Measurements from ENCODE around the gene SYT12. TPM values are rescaled to one million over a fixed set of nuclear protein-coding genes. Genes with fewer than 3 reads are reported as not detected.

Gene SYT12
- total and polyA plus RNA-seq, 2 of the 8 experiments (the other 6 are each of a cell fraction or from before 2014, with no cell fraction given) = 1.4 to 3.3 TPM

GRCh38 chr11:67072295-67072694, 49.4 kb downstream of the SYT12 start (continued):
- TF ChIP-seq, protein P1, sequence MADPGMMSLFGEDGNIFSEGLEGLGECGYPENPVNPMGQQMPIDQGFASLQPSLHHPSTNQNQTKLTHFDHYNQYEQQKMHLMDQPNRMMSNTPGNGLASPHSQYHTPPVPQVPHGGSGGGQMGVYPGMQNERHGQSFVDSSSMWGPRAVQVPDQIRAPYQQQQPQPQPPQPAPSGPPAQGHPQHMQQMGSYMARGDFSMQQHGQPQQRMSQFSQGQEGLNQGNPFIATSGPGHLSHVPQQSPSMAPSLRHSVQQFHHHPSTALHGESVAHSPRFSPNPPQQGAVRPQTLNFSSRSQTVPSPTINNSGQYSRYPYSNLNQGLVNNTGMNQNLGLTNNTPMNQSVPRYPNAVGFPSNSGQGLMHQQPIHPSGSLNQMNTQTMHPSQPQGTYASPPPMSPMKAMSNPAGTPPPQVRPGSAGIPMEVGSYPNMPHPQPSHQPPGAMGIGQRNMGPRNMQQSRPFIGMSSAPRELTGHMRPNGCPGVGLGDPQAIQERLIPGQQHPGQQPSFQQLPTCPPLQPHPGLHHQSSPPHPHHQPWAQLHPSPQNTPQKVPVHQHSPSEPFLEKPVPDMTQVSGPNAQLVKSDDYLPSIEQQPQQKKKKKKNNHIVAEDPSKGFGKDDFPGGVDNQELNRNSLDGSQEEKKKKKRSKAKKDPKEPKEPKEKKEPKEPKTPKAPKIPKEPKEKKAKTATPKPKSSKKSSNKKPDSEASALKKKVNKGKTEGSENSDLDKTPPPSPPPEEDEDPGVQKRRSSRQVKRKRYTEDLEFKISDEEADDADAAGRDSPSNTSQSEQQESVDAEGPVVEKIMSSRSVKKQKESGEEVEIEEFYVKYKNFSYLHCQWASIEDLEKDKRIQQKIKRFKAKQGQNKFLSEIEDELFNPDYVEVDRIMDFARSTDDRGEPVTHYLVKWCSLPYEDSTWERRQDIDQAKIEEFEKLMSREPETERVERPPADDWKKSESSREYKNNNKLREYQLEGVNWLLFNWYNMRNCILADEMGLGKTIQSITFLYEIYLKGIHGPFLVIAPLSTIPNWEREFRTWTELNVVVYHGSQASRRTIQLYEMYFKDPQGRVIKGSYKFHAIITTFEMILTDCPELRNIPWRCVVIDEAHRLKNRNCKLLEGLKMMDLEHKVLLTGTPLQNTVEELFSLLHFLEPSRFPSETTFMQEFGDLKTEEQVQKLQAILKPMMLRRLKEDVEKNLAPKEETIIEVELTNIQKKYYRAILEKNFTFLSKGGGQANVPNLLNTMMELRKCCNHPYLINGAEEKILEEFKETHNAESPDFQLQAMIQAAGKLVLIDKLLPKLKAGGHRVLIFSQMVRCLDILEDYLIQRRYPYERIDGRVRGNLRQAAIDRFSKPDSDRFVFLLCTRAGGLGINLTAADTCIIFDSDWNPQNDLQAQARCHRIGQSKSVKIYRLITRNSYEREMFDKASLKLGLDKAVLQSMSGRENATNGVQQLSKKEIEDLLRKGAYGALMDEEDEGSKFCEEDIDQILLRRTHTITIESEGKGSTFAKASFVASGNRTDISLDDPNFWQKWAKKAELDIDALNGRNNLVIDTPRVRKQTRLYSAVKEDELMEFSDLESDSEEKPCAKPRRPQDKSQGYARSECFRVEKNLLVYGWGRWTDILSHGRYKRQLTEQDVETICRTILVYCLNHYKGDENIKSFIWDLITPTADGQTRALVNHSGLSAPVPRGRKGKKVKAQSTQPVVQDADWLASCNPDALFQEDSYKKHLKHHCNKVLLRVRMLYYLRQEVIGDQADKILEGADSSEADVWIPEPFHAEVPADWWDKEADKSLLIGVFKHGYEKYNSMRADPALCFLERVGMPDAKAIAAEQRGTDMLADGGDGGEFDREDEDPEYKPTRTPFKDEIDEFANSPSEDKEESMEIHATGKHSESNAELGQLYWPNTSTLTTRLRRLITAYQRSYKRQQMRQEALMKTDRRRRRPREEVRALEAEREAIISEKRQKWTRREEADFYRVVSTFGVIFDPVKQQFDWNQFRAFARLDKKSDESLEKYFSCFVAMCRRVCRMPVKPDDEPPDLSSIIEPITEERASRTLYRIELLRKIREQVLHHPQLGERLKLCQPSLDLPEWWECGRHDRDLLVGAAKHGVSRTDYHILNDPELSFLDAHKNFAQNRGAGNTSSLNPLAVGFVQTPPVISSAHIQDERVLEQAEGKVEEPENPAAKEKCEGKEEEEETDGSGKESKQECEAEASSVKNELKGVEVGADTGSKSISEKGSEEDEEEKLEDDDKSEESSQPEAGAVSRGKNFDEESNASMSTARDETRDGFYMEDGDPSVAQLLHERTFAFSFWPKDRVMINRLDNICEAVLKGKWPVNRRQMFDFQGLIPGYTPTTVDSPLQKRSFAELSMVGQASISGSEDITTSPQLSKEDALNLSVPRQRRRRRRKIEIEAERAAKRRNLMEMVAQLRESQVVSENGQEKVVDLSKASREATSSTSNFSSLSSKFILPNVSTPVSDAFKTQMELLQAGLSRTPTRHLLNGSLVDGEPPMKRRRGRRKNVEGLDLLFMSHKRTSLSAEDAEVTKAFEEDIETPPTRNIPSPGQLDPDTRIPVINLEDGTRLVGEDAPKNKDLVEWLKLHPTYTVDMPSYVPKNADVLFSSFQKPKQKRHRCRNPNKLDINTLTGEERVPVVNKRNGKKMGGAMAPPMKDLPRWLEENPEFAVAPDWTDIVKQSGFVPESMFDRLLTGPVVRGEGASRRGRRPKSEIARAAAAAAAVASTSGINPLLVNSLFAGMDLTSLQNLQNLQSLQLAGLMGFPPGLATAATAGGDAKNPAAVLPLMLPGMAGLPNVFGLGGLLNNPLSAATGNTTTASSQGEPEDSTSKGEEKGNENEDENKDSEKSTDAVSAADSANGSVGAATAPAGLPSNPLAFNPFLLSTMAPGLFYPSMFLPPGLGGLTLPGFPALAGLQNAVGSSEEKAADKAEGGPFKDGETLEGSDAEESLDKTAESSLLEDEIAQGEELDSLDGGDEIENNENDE (IDR thresholded peaks at IDR 0.05; ENCODE audit: insufficient replicate concordance, low read length) = no peak
- TF ChIP-seq GTF2F1 (IDR thresholded peaks at IDR 0.05; ENCODE audit: borderline replicate concordance, low read depth, low read length) (no peak), SP1 (IDR thresholded peaks at IDR 0.05; ENCODE audit: low read depth, low read length) (no peak), CTBP2 (IDR thresholded peaks at IDR 0.05; ENCODE audit: borderline replicate concordance, insufficient read depth, insufficient read length, low read length) (no peak), EP300 (IDR thresholded peaks at IDR 0.05; ENCODE audit: borderline replicate concordance in 1 of 2, low read depth in 2 of 2, low read length in 2 of 2) (no peak), RXRA (IDR thresholded peaks at IDR 0.05; ENCODE audit: insufficient read depth, low read depth, low read length) (no peak), NRF1 (IDR thresholded peaks at IDR 0.05; ENCODE audit: low read depth, low read length) (no peak), YY1 (IDR thresholded peaks at IDR 0.05; ENCODE audit: low read depth, low read length) (no peak), POLR2AphosphoS5 (IDR thresholded peaks at IDR 0.05; ENCODE audit: low read depth, low read length) (no peak), HDAC2 (IDR thresholded peaks at IDR 0.05; ENCODE audit: borderline replicate concordance in 1 of 2, low read depth in 2 of 2, low read length in 2 of 2) (no peak), SUZ12 (IDR thresholded peaks at IDR 0.05; ENCODE audit: low read length) (no peak), JUN (IDR thresholded peaks at IDR 0.05; ENCODE audit: low read depth, low read length) (no peak)
